NCI-H345 treated with DMSO at 0.1 percent for 48 hours (cell line): ENCODE measurements around the gene LAMB4.
A peak's percentile ranks its signal among the peaks of the same experiment; 100 is the strongest.

Experiments used
- DNase-seq: peaks from one replicate; lab custom pipeline; 2025; ENCODE audit not compliant: unreplicated experiment; lab: John Stamatoyannopoulos, UW

LAMB4 gene

GRCh38 chr7:108143658-108144420, 13.7 kb upstream of the LAMB4 start:
- DNase-seq, result no peak

DNA sequence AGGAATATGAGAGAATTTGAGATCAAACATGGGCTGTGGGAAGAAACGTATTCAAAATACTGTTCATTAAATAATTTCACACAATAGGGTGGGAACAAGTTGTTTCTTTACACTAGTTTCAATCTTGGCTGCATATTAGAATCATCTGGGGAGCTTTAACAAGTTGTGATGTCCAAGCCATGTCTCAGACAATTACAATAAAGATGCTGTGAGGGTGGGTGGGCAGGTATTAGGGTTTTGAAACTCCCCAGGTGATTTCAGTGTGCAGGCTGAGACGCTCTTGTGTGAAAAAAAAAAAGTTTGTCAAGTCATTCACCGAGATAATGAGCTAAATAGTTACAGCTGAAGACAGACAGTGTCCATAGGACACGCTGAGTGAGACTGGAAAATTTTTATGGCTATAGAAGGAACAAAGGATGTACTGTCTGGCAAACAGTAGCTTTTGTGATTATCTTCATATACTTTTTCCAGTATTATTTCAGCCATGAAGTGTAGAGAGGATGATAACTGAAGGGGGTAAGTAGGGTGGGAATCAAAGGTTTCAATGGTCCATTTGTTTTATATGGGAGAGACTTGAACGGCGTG, 12.6 kb upstream of the LAMB4 start:
- no peak for DNase-seq

DNA sequence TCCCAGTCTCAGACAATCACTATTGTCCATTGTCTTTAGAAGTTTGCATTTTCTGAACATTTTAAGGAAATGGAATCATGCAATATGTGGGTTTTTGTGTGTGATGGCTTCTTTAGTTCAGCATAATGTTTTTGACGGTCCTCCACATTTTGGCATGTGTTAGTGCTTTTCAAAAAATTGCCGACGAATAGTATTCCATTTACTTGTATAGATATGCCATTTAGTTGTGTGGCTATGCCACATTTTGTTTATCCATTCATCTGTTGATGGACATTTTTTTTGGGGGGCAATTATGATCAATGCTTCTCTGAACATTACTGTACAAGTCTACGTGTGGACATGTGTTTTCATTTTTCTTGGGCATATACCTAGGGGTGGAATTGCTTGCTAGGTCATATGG, 12.0 kb upstream of the LAMB4 start:
- no peak for DNase-seq

DNA sequence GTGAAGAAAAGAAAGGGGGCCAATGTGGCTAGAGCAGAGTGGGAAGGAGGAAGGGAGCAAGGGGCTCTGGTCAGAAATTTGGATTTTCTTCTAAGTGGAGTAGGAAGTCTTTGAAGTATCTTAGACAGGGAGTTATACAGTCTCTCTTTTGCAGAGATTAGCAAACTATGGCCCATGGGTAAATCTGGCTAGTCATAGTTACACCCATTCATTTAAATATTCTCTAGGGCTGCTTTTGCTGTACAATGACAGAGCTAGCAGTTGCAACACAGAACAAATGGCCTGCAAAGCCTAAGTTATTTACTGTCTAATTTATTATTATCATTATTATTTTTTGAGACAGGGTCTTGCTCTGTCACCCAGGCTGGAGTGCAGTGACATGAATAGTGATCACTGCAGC, 10.5 kb upstream of the LAMB4 start:
- DNase-seq, result no peak

DNA sequence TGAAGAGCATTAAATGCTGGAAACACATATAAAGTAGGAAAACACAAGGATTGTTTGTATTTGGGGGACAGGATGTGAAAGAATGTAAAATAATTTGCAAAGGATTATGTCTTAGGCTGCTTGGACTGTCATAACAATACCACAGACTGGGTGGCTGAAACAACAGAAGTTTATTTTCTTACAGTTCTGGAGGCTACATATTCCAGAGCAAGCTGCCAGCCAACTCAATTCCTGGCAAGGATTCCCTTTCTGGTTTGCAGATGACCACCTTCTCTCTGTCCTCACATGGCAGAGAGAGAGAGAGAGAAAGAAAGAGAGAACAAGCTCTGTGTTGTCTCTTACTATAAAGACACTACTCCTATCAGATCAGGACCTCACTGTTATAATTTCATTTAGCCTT, 8.8 kb upstream of the LAMB4 start:
- no peak for DNase-seq

DNA sequence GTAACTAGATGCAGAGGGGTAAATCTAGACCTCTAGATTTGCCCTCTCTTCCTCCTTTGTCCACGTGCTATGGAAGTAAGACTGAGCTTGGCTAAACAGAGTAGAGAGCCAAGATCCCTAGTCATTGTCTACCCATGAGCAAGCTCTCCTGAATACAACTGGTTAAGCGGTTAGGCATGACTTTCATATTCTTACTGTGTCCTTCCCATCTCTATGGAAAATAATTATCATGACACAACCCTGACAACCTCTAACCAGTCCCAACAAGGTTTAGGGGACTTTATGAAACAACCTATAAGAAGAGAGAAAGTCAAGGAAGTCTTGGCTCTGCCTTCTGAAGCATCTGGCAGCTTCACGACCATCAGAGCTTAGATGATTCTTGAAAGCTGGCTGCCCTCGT, 7.8 kb upstream of the LAMB4 start:
- no peak for DNase-seq

DNA sequence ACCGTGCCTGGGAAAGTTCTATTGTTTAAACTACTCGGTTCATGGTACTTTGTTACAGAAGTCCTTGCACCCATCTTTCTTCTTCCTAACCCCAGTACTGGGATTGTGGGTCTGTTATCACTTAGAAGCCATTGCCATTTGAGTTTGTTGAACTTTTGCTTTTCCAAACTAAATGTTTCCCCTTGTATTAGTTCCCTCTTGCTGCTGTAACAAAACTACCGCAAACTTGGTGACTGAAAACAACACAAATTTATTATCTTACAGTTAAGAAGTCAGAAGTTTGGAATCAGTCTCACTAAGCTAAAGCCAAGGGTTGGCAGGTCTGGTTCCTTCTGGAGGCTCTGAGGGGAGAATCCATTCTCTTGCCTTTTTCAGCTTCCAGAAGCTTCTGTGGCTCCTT, 6.9 kb upstream of the LAMB4 start:
- no peak for DNase-seq

DNA sequence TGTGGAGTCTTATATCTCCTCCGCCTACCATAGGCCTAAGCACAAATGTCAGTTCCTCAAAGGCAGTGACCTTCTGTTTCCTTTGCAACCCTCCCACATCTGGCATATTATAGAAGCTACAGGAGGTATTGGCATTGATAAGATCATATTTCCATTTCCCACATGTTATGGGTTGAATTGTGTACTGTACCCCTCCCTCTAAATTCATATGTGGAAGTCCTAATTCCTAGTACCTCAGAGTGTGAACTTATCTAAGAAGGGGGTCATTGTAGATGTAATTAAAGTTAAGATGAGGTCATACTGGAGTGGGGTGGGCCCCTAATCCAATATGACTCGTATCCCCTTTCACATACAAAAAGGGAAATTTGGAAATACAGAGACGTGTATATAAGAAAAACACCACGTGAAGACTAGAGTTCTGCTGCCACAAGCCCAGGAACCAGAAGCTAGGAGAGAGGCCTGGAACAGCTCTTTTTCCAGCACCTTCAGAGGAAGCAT, 6.1 kb upstream of the LAMB4 start:
- no peak for DNase-seq

DNA sequence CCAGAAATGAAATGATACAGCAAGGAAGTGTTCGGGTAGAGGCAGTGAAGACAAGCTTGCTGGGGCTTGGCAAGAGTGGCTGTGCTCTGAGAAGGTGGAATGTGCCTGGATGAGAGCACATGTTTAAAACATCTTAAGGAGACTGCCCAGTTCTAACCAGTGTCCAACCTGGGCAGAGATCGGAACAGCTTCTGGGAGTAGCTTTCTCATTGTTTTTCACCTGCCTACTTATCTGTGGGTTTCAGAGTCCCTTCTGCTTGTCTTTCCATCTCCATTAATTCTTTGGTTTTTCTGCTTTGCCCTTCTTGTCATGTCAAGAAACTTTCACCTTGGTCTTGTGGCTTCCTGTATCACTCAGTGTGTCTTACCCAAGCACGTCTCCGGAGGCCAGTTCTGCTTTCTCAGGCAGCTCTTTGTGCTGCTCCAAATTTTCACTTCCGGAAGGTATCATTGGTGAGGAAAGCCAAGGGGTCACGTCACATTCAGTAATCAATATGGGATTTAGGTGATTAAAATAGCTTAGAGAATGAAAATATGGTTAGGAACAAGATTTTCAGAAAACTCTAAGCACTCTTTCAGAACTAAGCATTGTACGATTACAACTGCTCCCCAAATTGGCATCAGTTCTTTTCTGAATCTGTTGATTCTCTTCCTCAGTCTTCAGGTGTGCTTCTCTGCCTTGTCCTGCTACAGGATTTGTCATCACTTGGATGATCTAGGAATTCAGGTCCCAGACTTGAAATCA, 5.5 kb upstream of the LAMB4 start:
- no peak for DNase-seq

DNA sequence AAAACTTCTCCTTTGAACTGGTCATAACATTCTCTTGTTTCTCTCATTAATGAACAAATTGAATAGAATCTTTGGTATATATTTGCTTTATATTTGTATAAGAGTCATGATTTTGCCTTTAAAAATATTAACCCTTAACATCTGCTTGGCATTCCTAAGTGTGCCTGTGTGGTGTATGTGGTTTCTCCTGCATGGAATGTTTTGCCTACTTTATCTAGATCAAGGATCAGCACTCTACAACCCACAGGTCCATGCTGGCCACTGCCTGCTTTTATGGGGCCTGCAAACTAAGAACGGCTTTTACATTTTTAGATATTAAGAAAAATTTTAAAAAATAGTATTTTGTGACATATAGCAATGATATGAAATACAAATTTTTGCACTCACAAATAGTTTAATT, 4.3 kb upstream of the LAMB4 start:
- no peak for DNase-seq

- DNase-seq, result no peak
Observed at GRCh38 chr7:108132551-108133265, 2.5 kb upstream of the LAMB4 start.

DNA sequence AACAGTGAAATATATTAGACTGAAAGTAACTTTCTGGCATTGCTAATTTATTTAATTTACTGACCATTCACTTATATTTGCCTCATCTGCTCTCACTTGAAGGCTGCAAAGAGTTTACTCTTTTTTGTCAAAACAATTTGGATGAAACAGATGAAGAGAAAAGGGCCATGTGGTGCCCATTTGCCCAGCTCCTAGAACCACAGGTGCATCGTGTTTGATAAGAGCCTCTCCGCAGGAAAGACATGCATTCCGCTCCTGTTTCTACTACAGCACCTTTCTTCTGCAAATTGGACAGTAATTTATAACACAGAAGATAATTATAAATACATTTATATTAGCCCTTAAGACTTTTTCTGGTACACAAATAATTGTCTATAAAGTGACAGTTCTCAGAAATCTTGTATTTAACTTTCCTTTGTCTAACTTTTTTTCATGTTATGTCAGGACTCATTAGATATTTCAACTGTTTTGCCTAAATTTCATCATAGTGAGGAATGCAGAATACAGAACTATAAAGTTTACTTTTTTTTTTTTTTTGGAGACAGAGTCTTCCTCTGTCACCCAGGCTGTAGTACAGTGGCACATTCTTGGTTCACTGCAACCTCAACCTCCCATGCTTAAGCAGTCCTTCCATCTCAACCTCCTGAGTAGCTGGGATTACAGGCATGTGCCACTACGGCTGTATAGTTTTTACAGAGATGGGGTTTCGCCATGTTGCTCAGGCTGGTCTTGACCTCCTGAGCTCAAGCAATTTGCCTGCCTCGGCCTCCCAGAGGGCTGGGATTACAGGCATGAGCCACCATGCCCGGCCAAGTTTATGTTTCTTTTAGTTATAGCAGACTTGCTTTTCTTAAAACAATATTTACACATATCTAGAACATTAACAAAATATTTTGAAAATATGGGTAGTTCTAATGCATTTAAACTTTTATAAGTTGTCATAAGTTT, 869 bp downstream of the LAMB4 start:
- DNase-seq, result no peak

- DNase-seq, result no peak
Observed at GRCh38 chr7:108128514-108128913, 1.6 kb downstream of the LAMB4 start.

GRCh38 chr7:108127461-108127860, 2.7 kb downstream of the LAMB4 start:
- no peak for DNase-seq

- DNase-seq, result no peak
Observed at GRCh38 chr7:108124820-108125219, 5.3 kb downstream of the LAMB4 start.

GRCh38 chr7:108122181-108122580, 8.0 kb downstream of the LAMB4 start:
- no peak for DNase-seq

GRCh38 chr7:108120933-108121332, 9.2 kb downstream of the LAMB4 start:
- no peak for DNase-seq

GRCh38 chr7:108120196-108120595, 10.0 kb downstream of the LAMB4 start:
- no peak for DNase-seq

DNA sequence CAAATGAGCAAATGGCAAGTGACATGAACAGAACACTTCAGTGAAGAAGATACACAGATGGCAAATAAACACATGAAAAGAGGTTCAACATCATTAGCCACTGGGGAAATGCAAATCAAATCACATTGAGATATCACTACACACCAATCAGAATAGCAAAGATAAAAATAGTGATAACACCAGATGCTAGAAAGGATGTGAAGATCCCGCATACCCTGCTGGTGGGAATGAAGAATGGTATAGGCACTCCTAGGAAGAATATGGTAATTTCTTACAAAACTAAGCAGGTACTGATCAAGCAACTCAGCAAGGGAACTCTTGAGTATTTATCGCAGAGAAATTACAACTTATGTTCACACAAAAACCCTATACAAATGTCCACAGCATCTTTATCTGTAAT, 11.2 kb downstream of the LAMB4 start:
- DNase-seq, result no peak

- peak; percentile 36 for DNase-seq
Observed at GRCh38 chr7:108114117-108114841, 15.9 kb downstream of the LAMB4 start.
